Left kidney (tissue), 8 donors: ENCODE results near the gene CCNA1. TPM values are rescaled to one million over a fixed set of nuclear protein-coding genes. Genes with fewer than 3 reads are reported as not detected.

Experiments used
- DNase-seq: peaks from one replicate; pipeline ENCODE4 v3.0.0-alpha.2; 2013
- long read RNA-seq, 8 donors: transcript quantifications; one replicate each; lab custom pipeline, GENCODE V29; 2026
- polyA plus RNA-seq: library from polyadenylated mRNA; unstranded; fragments of 120-200 nt; gene quantifications from one replicate; pipeline ENCODE4 v1.2.1, GENCODE V29; 2013; ENCODE audit not compliant: insufficient read length

The CCNA1 gene
- polyA plus RNA-seq: 1.2 TPM
- long read RNA-seq, donor 1: 0 reads
- long read RNA-seq, donor 2: 0 reads
- long read RNA-seq, donor 3, partial matches to known transcripts: 0 of 1 reads
- long read RNA-seq, donor 3, other reads (novel, unspliced or antisense): 0 of 1 reads
- long read RNA-seq, donor 4: 0 reads
- long read RNA-seq, donor 5, partial matches to known transcripts: 0 of 1 reads
- long read RNA-seq, donor 5, other reads (novel, unspliced or antisense): 0 of 1 reads
- long read RNA-seq, donor 6: 0 reads
- long read RNA-seq, donor 7: 0 reads
- long read RNA-seq, donor 8: 0 reads

DNA sequence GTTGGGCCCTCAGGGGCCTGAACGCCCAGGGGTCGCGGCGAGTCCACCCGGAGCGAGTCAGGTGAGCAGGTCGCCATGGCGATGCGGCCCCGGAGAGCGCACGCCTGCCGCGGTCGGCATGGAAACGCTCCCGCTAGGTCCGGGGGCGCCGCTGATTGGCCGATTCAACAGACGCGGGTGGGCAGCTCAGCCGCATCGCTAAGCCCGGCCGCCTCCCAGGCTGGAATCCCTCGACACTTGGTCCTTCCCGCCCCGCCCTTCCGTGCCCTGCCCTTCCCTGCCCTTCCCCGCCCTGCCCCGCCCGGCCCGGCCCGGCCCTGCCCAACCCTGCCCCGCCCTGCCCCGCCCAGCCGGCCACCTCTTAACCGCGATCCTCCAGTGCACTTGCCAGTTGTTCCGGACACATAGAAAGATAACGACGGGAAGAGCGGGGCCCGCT is at the start of gene CCNA1:
CCNA1 (plus strand) TSS at position 390 of the 439 bp plus-strand sequence. CDS start 562 bp downstream, outside the sequence.
- peak; percentile 45 for DNase-seq

DNA sequence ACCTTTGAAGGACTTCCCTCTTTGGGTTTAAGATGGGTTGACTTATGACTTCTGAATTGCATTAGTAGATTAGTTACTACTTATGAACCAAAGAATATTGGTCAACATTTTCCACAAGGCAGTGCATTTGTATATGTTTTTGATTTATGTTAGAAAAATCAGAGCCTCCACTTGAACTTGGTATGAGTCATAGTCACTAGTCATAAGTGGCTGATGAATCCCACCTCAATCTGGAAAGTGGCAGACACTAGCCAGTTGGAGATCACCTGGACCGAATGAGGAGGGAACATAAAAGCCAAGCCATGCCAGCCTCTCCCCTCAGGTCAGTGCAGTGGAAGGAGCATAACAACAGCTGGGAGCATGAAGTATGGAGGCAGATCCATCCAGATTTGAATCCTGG is 46.8 kb upstream of the CCNA1 start:
- no peak for DNase-seq

DNA sequence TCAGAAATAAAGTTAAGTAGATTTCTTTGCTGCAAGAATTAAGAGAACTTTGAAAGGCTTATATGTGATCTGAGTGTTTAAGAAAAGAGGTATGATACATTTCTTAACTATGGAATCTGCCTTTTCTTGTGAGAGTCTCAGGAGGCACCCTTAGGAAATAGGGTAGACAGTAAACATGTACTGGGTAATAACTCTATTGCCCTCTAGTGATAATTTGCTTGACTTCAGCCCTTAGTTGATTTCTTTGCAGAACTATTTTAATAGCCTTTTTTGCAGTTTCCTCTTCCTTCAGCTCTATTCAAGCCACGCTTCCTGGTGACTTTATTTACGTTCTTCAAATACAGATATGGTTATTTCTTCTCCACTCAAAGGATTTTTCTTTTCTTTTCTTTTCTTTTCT is 37.0 kb upstream of the CCNA1 start:
- peak; percentile 6 for DNase-seq

DNA sequence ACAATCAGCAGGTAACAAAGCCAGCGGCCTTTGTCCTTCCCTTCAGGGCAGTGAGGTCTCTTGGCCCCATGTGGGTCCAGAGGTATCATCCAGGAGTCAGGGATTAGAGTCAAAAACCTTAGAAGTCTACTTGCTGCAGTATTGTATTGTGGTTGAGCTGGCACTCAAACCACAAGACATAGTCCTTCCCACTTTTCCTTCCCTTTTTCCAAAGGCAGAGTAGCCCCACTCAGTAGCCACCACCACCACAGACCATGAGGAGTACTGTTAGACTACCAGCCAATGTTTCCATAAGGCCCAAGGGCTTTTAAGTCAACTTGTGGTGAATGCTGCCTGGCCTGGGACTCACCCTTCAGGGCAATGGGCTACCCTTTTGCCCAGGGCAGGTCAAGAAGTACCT is 27.1 kb upstream of the CCNA1 start:
- no peak for DNase-seq

DNA sequence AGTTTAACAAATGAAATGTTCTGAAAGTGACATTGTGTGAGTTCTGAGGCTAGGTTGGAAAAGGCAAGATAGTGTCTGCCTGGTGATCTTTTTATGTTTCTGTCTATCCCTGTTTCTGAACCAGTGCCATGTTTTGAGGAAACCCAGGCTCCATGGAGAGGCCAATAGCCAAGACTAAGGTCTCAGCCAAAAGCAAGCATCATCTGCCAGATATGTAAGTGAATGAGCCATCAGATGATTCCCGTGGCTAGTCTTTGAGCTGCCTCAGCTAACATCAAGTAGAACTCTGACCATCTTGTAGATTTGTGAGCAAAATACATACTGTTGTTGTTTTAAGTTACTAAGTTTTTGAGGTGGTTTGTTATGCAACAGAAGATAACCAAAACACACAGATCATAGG is 19.6 kb upstream of the CCNA1 start:
- no peak for DNase-seq

DNA sequence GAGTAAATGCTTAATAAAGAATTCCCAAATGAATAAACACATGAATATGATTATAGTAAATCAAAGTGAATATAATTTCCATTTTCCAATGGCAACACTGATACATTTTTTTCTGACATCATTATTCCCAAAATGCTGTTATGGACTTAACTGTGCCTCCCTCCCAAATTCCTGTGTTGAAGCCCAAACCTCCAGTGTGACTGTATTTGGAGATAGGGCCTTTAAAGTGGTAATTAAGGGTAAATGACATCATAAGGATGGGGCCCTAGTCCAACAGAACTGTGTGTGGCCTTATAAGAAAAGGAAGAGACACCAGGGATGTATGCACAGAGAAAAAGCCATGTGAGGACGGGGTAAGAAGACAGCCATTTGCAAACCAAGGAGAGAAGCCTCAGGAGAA is 19.1 kb upstream of the CCNA1 start:
- no peak for DNase-seq

DNA sequence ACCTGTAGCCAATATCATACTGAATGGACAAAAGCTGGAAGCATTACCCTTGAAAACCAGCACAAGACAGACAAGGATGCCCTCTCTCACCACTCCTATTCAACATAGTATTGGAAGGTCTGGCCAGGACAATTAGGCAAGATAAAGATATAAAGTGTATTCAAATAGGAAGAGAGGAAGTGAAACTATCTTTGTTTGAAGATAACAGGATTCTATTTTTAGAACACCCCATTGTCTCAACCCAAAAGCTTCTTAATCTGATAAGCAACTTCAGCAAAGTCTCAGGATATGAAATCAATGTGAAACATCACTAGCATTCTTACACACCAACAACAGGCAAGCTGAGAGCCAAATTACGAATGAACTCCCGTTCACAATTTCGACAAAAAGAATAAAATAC is 17.8 kb upstream of the CCNA1 start:
- no peak for DNase-seq

DNA sequence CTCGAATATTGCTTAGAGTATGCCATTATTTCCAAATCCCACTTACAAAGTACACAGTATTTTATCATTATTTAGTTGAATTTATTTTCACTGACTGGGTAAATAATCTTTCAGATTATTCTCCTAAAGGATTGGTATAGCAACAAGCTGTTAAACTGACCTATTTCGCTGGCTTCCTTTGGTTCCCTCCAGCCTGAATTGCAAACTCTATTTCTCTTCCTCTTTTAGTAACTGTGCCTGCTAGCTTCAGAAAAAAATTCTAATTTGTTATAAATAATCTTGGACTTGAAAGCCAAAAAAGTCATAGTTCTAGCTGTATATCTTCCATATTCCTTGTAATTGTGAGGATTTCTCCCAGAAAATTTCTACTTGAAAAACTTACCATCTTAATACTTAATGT is 15.0 kb upstream of the CCNA1 start:
- no peak for DNase-seq

DNA sequence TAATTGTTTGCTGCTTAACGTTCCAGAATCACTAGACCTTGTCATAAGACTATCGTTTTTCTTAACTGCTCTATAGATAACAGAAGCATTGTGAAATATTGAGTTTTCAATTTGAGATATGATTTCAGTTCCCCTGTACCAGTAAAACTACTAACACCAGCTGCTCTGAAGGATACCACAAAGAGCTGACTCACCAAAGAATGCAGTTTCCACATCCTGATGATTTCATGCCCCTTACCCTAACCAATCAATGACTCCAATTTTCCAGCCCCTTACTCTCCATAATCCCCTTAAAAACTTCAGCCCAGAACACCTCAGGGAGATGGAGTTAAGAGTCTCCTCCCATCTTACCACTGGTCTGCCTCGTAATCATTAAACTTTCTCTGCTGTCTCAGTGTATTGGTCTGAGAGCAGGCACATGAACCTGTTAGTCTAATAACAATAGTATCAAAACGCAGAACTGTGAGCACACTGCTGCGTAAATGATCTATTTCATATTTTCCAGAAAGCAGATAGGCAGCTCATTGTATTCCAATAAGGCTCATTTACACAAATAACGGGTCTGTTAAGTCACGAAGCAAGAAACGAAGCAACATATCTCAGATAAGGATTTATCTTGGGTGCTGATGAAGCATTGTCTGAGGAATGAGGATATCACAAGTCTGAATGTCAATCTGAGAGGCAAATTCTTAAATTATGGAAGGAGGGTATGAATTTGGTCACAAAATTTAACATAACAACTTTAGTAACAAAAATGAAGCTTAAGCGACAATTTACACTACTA is 14.1 kb upstream of the CCNA1 start:
- no peak for DNase-seq

DNA sequence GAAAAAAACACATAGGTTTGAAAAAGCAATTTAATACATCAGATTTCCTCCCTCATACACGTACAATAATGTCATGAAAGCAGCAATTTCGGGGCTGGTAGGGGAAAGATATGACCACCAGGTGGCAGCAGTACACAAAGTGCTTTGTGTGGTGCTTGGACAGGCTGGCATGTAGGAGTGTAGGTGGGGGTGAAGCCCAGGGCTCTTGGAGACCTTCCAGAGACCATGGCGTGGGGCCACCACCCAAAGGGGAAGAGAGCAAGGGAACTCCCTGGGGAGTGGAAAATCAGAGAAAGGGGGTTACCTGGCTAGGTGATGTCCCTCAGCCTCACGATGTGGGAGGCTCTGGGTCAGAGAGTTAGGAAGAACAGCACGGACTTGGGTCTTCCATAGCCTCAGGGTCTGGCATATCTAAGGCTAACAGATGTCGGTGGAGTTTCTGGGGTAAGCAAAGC is 11.8 kb upstream of the CCNA1 start:
- DNase-seq: peak; percentile 73

DNA sequence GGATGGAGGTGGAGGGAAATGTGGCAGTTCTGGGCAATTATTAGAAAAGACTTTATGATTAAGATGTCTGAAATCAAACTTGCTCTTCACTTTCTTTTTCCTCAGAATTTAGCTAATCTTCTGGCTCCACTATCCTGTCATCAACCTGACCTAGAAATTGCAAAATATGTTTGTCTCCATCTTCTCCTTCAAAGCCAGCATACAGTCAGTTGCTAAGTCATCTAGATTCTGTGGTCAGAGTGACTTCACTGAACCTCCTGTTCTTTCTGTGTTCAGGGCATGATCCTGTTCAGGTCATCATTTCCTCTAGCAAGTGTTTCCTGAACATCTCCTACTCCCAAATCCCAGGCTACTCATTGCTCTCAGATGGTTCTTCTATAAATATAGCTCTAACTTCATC is 10.8 kb upstream of the CCNA1 start:
- no peak for DNase-seq

DNA sequence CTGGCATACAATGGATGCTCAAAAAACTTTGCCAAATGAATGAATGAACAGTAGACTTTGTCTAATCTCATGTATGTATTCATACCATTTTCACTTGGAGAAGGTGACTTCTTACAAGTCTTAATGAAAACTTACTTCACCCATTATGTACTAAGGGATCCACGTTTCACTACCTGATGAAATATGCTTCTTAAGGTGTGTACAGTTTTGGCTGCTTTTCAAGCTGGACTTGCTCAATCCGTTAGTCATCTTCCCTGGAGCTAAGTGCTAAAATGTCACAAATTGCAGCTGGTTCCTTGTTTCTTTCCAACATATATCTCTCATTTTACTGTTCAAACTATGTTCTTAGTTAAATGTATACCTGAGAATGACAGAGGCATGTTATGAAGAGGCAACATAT is 4.2 kb upstream of the CCNA1 start:
- DNase-seq: no peak

DNA sequence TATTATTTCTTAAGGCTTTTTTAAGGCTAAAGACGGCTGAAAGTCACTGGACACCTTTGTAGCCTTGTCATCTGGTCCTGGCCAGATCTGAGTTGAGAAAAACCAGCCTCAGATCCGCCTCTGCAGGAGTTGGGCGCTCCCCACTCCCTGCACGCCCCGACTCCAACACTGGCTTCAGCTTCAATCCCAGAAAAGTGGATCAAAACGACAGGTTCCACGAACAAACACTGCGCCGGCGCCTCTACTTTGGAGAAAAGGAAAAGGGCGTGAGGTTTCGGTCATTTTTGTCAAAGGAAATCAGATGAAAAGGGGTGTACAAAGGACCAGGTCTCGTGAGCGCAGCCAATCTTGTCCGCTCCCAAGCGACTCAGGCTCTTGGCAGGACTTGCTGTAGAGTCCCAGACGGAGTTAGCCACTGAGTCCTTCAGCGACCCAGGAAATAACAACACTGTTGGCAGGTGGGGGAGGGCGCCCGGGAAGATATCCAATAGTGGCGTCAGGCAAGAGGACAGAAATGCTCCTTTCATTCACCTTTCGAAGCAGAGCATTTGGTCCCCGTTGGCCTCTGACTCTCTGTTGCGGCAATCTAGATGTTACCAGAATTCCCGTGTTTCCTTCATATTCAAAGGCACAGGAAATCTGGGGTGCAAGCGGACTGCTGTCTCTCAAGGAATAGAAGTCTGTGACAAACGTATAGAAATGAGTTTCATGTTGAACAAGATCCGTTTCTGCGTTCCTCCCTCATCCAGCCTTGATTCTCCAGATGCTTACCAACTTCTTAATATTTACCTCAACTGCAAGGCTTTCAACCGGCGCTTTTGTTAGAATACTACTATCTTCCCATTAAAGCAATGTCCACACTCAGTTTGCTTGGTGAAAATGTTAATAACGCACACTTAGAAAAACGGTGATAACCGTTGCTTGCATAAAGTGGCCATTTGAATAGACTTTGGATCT is 1.8 kb upstream of the CCNA1 start:
- DNase-seq: peak; percentile 22

DNA sequence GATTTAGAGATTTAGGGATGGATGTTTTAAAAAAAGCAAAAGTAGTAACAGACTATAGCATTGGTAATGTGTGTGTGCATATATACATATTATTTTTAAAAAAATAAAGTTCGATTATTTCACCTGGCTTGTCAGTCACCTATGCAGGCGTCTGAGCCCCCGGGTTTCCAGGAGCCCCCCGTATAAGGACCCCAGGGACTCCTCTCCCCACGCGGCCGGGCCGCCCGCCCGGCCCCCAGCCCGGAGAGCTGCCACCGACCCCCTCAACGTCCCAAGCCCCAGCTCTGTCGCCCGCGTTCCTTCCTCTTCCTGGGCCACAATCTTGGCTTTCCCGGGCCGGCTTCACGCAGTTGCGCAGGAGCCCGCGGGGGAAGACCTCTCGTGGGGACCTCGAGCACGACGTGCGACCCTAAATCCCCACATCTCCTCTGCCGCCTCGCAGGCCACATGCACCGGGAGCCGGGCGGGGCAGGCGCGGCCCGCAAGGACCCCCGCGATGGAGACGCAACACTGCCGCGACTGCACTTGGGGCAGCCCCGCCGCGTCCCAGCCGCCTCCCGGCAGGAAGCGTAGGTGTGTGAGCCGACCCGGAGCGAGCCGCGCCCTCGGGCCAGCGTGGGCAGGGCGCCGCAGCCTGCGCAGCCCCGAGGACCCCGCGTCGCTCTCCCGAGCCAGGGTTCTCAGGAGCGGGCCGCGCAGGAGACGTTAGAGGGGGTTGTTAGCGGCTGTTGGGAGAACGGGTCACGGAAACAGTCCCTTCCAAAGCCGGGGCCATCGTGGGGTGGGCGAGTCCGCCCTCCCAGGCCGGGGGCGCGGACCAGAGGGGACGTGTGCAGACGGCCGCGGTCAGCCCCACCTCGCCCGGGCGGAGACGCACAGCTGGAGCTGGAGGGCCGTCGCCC is 840 bp upstream of the CCNA1 start:
- DNase-seq: no peak

DNA sequence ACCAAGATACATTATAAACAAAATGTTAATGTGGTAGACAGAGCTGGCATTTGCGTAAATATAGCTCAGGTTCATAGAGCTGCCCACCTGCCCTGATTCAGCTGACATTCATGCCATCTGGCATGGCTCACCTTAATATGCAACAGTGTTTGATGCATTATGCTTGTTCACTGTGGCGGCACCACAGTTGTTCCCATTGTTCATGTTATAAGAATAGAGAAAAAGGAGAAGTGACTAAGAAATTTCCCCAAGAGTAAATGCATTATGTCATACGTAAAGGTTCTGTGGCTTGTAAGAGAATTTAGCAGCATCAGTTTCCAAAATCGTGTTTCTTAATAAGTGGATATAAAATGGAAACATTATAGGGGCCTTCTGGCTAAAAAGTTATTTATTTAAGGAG is 4.5 kb downstream of the CCNA1 start:
- no peak for DNase-seq

DNA sequence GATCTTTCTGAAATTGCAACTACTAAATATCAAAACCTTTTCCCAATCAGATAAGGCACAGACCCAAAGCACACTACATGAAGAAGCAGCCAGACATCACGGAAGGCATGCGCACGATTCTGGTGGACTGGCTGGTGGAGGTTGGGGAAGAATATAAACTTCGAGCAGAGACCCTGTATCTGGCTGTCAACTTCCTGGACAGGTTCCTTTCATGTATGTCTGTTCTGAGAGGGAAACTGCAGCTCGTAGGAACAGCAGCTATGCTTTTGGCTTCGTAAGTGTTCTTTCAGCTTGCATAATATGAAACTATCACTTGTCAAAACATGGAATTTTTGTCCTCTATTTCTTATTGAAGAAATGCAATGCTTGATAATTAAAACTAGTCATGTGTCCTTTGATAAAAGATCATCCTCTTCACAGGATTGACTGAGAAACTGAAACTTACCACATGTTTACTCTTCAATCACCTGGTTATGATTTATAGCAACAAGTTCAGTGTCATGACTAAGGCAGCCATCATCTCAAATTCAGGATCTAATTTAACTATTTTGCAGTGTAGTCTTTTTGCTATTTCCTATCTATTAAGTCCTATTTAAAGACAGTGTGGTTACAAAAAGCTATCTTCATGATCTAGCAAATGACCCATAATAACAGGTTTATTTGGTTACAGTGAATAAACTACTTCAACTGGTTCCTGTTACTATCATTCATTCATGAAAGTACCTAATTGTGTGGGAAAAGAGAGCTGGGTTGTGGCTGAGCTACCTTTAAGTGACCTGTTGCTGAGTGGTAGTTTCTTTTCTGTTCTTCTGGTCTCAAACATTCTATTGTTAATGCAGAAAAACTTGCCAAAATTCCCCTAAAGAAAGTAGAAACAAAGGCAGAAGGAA is 6.5 kb downstream of the CCNA1 start:
- DNase-seq: no peak

DNA sequence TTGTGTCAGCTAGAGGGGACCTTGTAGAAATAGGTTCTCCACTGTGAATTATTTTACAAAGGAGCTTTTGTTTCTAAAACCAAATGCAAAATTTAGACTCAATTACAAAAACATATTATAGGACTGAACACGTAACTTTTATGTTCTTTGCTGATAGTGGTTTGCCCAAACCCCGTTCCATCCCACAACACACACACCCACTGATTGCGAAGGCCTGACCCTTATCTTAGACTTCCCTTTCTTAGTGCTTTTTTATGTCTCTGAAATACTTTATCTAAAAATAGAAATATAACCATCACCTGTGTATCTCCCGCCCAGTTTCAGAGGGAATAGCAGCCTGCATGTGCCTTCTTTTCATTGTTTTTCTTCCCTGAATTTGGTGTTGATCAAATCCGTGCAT is 13.0 kb downstream of the CCNA1 start:
- no peak for DNase-seq

DNA sequence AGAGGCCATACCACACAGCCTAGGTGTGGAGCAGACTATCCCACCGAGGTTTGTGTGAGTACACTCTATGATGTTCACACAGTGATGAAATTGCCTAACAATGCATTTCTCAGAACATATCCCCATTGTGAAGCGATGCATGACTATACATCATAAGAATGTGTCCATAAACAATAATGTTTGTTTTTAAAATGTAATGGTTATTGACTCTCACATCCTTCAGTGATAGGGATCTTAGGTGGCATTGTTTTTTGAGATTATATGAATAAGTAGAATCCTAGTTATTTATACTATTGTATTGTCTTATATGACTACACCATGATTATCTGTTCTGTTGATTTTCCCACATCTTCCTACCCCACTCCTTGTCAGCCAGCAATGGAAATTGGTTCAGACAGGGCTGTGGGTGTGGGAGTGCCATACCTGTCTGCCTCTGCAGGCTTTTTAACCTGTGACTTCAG is 13.6 kb downstream of the CCNA1 start:
- DNase-seq: no peak

DNA sequence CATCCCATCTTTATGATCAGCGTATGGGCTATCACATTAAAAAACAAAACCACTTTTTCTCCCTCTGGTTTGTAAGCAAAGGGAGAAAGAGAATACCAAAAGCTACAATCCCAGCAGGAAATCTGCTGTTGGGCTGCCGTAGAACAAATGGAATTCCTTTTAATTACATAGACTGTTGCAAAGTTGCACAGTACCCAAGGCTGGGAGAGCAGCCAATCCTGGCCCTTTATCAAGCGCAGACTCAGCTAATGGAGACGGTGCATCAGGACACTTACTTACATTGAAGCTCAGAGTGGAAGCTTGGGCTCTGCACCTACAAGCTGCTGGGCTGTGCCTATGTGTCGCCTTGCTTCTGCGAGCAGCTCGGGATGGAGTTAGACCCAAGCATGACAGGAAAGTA is 15.2 kb downstream of the CCNA1 start:
- no peak for DNase-seq

DNA sequence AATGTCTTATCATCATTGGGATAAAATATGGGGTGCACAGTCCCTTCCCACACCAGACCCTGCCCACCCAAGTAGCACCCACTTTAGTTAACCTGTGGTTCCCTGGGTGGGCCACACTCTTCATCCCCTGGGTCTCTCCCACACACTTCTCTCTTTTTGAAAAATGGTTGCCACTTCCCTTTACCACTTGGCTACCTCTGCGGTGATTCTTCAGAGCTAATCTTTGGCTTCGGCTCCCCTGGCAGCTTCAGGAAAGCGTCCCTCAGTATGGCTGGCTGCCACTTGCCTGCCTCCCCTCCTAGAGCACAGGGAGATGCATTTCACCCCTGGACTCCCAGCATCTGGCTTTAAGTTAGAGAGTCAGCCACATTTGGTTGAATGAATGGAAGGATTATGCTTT is 18.2 kb downstream of the CCNA1 start:
- DNase-seq: no peak
